HepG2 (cell line): ENCODE data around the gene SRGAP3. TPM values are rescaled to one million over a fixed set of nuclear protein-coding genes. Genes with fewer than 3 reads are reported as not detected.

ENCODE experiments used
- RFX1 ChIP-seq: fragments of 450-650 bp; IDR thresholded peaks from 2 replicates; pipeline ENCODE4 v1.6.1; 2017
- ZNF275 ChIP-seq: sonication (generic); formaldehyde crosslinking; IDR thresholded peaks from 2 replicates; pipeline ENCODE4 v1.8.0; 2022; ENCODE audit warnings: missing genetic modification reagents, mild to moderate bottlenecking, inconsistent platforms, borderline replicate concordance
- polyA plus RNA-seq, 8 experiments: library from polyadenylated mRNA; depleted of rRNA in 3 of 8; stranded (reverse) in 7 of 8; unstranded in 1 of 8; fragments of >200 nt; fragmentation: Illumina TruSeq in 4 of 8; extraction: Trizol in 4 of 8; gene quantifications; 2 replicates each; pipeline versions ENCODE4 v1.2.1 to v1.2.3, GENCODE V29; 2011 to 2016; ENCODE audit warnings: low read depth in 4 of 8, missing spikeins in 1 of 8, mixed read lengths in 1 of 8; ENCODE audit not compliant: insufficient read depth in 1 of 8
- total RNA-seq, 5 experiments: library from RNA; depleted of rRNA; stranded (reverse); fragments of >200 nt; fragmentation: Illumina TruSeq; extraction: Trizol; gene quantifications; 2 replicates each; pipeline ENCODE4 v1.2.3, GENCODE V29; 2016; ENCODE audit warnings: low read depth in 1 of 5
- TF ChIP-seq, protein P1 (sequence below): sonication (generic); formaldehyde crosslinking; IDR thresholded peaks from 2 replicates; pipeline ENCODE4 v1.4.0; 2020; ENCODE audit warnings: mild to moderate bottlenecking, missing genetic modification reagents, borderline replicate concordance
- TF ChIP-seq, protein P2 (sequence below): sonication (generic); formaldehyde crosslinking; IDR thresholded peaks from 2 replicates; pipeline ENCODE4 v1.4.0; 2020; ENCODE audit warnings: missing genetic modification reagents

The SRGAP3 gene
- total and polyA plus RNA-seq, 2 of the 13 experiments (the other 11 are each of a cell fraction or from before 2014, with no cell fraction given) = 1.2 to 1.4 TPM

DNA sequence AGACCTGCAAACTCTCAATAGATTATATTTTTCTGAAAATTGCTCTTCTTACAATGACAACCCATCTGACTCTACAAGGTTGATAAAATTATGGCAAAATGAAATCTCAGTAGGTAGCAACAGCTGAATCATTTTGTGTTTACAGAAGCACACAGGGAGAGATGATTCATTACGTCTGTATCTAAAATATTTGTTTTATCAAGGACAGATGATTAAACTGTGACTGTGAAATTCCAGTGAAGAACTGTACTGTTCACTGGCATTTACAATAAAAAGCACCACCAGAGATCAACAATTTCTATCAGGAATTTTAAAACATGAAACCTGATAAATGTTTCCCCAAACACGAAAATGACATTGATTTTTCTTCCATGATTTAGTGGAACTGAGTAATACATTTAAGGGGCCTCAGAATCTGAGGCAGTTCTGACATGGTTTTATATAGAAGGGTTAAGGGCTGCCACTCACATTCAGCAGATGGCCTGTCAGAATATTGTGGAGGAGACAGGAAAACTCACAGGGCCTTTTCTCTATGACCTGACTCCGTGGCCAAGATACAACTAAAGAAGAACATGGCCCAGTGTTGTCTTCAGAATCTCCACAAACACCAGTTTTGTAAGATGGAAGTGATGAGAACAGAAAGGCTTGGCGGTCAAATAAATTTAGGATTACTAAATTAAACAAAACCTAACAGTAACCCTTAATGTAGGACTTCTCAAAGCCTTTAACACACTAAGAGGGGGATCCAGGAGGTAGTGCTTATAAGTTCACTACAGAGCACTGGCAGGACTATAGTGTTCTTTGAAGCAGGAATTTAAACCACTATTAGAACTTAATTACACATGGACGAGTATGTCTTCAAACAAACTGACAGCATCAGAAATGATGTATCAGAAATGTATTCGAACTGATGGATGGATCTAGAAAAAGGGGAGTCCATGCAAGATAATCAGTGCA is 312.1 kb downstream of the SRGAP3 start (continued):
- TF ChIP-seq, protein P1, sequence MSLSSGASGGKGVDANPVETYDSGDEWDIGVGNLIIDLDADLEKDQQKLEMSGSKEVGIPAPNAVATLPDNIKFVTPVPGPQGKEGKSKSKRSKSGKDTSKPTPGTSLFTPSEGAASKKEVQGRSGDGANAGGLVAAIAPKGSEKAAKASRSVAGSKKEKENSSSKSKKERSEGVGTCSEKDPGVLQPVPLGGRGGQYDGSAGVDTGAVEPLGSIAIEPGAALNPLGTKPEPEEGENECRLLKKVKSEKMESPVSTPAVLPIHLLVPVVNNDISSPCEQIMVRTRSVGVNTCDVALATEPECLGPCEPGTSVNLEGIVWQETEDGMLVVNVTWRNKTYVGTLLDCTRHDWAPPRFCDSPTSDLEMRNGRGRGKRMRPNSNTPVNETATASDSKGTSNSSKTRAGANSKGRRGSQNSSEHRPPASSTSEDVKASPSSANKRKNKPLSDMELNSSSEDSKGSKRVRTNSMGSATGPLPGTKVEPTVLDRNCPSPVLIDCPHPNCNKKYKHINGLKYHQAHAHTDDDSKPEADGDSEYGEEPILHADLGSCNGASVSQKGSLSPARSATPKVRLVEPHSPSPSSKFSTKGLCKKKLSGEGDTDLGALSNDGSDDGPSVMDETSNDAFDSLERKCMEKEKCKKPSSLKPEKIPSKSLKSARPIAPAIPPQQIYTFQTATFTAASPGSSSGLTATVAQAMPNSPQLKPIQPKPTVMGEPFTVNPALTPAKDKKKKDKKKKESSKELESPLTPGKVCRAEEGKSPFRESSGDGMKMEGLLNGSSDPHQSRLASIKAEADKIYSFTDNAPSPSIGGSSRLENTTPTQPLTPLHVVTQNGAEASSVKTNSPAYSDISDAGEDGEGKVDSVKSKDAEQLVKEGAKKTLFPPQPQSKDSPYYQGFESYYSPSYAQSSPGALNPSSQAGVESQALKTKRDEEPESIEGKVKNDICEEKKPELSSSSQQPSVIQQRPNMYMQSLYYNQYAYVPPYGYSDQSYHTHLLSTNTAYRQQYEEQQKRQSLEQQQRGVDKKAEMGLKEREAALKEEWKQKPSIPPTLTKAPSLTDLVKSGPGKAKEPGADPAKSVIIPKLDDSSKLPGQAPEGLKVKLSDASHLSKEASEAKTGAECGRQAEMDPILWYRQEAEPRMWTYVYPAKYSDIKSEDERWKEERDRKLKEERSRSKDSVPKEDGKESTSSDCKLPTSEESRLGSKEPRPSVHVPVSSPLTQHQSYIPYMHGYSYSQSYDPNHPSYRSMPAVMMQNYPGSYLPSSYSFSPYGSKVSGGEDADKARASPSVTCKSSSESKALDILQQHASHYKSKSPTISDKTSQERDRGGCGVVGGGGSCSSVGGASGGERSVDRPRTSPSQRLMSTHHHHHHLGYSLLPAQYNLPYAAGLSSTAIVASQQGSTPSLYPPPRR = no peak
- TF ChIP-seq, protein P2, sequence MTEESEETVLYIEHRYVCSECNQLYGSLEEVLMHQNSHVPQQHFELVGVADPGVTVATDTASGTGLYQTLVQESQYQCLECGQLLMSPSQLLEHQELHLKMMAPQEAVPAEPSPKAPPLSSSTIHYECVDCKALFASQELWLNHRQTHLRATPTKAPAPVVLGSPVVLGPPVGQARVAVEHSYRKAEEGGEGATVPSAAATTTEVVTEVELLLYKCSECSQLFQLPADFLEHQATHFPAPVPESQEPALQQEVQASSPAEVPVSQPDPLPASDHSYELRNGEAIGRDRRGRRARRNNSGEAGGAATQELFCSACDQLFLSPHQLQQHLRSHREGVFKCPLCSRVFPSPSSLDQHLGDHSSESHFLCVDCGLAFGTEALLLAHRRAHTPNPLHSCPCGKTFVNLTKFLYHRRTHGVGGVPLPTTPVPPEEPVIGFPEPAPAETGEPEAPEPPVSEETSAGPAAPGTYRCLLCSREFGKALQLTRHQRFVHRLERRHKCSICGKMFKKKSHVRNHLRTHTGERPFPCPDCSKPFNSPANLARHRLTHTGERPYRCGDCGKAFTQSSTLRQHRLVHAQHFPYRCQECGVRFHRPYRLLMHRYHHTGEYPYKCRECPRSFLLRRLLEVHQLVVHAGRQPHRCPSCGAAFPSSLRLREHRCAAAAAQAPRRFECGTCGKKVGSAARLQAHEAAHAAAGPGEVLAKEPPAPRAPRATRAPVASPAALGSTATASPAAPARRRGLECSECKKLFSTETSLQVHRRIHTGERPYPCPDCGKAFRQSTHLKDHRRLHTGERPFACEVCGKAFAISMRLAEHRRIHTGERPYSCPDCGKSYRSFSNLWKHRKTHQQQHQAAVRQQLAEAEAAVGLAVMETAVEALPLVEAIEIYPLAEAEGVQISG = no peak
- TF ChIP-seq ZNF275 = no peak
- TF ChIP-seq RFX1 = no peak
